ENCODE data around the gene SPRYD3.

SPRYD3 gene

GRCh38 chr12:53048780-53049401 is 30.3 kb downstream of the SPRYD3 start:
- no peak for TF ChIP-seq CTCF (IDR thresholded peaks at IDR 0.05; ENCODE audit: low read depth, low read length)
- peak; percentile 74 for DNase-seq (ENCODE audit: low read depth, low spot score)
- in situ Hi-C loops (cut with HindIII; ENCODE audit: low sequenced_read_pairs): no loop called here
- H3K4me3 ChIP-seq (ENCODE audit: low read depth, low read length): peak overlapping the region; percentile 51

DNA sequence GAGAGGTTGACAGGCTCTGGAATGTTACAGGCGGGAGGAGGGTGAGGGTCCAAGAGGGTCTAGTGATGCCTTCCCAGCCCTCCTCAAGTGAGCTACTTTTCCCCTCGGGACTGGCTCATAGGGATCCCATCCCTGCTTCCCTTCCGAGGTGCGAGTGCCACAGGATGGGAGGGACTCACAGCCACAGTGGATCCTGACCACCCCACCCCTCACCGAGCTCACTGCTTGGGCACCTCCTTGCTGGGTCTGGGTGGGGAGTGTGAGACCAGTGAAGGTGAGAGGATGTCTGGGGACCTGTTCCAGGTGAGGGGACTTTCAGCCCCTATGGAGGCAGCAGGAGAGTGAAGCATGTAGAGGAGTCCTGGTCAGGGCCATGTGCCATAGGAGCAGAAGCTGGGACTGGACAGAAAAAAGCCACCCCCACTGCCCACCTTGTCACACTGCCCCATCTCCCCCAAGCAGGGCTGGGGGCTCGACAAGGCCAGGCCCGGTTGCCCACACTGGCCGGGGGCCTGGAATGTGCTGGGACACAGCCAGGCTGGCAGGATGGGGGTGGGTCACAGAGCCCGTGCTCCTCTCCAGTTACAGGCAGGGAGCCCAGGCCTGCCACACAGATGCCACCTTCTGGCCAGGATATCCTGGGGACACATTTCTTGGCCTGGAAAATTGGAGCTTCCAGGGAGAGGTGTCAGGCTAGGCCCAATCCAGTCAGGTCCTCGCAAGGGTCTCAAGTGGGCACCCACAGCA is 31.0 kb downstream of the SPRYD3 start:
- in situ Hi-C loops (cut with HindIII; ENCODE audit: low sequenced_read_pairs): no loop called here
- H3K4me3 ChIP-seq (ENCODE audit: low read depth, low read length): peak overlapping the region; percentile 40
- no peak for DNase-seq (ENCODE audit: low read depth, low spot score)
- no peak for TF ChIP-seq CTCF (IDR thresholded peaks at IDR 0.05; ENCODE audit: low read depth, low read length)

GRCh38 chr12:53047221-53048032 is 31.8 kb downstream of the SPRYD3 start:
- in situ Hi-C loops (cut with HindIII; ENCODE audit: low sequenced_read_pairs): no loop called here
- H3K4me3 ChIP-seq (ENCODE audit: low read depth, low read length): peak overlapping the region; percentile 70
- DNase-seq (ENCODE audit: low read depth, low spot score): peak; percentile 86
- no peak for TF ChIP-seq CTCF (IDR thresholded peaks at IDR 0.05; ENCODE audit: low read depth, low read length)

- in situ Hi-C loops (cut with HindIII; ENCODE audit: low sequenced_read_pairs): no loop called here
- peak overlapping the region; percentile 70 for H3K4me3 ChIP-seq (ENCODE audit: low read depth, low read length)
- peak; percentile 86 for DNase-seq (ENCODE audit: low read depth, low spot score)
- TF ChIP-seq CTCF (IDR thresholded peaks at IDR 0.05; ENCODE audit: low read depth, low read length): no peak
Observed at GRCh38 chr12:53046655-53047220, 32.5 kb downstream of the SPRYD3 start.

- H3K4me3 ChIP-seq (ENCODE audit: low read depth, low read length): peak overlapping the region; percentile 70
- in situ Hi-C loops (cut with HindIII; ENCODE audit: low sequenced_read_pairs): no loop called here
- no peak for DNase-seq (ENCODE audit: low read depth, low spot score)
- TF ChIP-seq CTCF (IDR thresholded peaks at IDR 0.05; ENCODE audit: low read depth, low read length): no peak
Observed at GRCh38 chr12:53045696-53046045, 33.5 kb downstream of the SPRYD3 start.

DNA sequence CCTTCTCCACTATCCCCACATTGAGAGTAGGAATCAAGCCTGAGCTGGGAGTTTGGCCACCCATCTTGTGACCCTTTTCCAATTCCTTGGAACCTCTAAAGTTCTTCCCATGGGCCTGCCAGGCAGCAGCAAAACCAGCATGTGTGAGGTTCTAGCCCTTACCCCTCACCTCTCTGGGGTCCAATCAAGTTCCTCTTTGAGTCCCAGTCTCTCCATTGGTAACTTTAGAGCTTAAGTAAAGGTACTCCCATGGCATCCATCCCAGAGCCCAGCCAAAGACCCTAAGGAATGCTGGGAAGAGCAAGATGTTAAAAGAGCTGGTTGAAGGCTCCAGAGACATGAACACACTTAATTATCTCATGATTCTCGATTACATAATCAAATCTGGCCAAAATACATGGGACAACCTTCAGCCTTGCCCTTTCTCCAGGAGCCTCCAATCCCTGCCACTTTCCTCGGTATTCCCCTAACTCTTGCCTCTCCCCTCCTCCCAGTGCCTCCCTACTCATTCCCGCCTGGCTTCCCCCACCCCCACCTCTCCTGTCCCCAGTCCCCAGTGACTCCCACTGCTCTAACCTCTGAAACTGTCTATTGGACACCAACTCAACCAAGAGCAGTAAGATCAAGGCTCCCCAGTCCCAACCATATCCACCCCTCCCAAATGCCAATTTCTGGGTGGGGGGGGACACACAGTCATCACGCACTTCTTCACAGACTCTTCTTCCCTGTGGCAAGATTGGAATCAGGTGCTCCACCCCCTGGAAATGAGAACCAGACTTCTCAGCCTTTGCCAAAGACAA is 34.1 kb downstream of the SPRYD3 start:
- H3K4me3 ChIP-seq (ENCODE audit: low read depth, low read length): no peak overlapping the region
- no peak for TF ChIP-seq CTCF (IDR thresholded peaks at IDR 0.05; ENCODE audit: low read depth, low read length)
- no peak for DNase-seq (ENCODE audit: low read depth, low spot score)
- in situ Hi-C loops (cut with HindIII; ENCODE audit: low sequenced_read_pairs): no loop called here

Measured in astrocyte of the spinal cord (primary cell).